Parietal lobe (tissue), 1 donor: ENCODE results near the gene MYOM3. TPM values are rescaled to one million over a fixed set of nuclear protein-coding genes. Genes with fewer than 3 reads are reported as not detected.

ENCODE experiments used
- total RNA-seq: library from RNA; depleted of rRNA; stranded (reverse); fragments of >200 nt; gene quantifications from one replicate; pipeline ENCODE4 v1.2.3, GENCODE V29; 2014

The MYOM3 gene
- not detected for total RNA-seq

DNA sequence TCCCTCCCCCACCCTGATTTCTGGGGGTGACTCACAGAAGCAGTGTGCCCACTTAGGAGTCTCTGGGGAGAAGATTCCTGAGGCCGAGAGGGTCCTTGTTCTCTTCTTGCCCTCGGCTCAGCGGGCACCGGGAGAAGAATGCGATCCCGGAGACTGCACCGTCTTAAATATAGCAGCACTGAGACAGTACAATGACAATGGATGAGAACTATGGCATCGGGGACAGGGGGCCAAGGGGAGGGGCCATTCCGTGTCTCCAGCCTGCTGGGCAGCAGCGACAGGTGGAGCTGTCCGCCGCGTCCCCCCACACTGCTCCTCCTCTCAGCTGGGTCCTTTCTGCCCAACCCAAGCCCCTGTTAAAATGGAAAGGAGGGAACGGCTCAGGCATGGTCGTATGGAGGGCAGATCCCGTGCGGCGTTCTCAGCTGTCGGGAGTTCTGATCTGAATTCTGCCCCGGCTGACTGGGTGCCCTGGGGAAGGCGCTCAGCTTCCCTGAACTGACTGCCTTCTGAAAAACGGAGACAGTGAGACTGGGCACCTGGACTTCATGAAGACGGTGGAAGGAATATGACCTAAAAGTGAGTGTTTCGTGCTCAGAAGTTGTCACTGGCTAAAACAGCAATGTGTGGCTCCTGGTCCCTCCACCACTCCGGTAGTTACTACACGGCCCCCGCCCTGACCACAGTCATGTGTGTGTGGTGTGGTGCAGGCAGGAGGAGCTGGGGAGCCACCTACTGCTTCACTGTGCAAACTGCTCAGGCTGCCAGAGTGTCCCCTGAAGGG lies at the start of gene MYOM3:
TSS of gene MYOM3 (minus strand) at position 140 of the 784 bp plus-strand sequence. CDS start 3,499 bp downstream, outside the sequence.

DNA sequence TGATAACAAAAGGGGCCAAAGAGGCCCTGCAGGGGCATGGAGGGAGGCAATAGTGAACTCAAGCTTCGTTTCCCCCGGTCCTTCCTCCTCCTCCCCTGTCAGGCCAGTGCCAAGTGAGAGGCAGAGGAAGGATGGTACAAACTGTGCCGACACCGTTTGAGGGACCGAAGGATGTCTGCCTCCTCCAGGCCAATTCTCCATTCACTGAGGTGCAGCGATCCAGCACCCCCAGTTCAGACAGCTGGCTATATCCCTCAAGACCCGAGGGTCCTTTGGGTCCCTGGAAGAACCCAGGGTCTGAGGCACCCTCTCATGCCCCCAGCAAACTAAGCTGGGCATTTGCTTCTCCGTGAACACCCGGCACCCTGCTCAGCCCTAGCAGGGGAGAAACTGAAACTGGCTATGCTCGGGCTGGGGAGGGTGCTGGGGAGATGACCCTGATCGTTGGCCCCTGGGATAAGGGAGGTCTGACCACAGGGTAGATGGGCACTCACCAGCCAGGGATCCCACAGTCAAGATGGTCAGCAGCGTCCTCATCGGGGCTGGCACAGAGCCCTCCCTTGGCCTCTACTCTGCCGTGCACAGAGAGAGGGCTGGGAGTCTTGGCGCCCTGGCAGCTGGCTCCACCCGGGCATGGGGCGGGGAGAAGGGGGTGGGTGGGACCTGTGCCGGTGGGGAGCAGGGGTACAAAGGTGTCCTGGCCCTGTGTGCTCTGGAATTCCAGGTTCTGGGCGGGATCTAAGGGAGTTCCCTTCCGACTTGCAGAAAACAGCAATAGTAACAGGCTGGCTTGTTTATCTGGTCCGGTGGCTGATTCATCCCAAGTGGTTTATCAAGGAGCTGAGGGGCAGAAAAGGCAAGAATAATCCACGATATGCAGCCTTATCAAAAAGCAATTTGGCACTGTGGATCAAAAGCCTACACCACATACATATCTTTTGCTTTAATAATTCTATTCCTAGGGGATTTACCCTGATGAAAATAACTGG lies 30.9 kb upstream of the MYOM3 start, which contains the start of gene IL22RA1:
TSS of gene IL22RA1 (minus strand) at position 595 of the 989 bp plus-strand sequence. CDS start at position 537, 58 bp downstream.

Other genes with a start within 250 kb of the MYOM3 start
- gene FUCA1, start 243.8 kb downstream of the MYOM3 start, total RNA-seq, result 14.7 TPM
- gene CNR2, start 198.8 kb downstream of the MYOM3 start, total RNA-seq, result not detected
- 59.8 TPM for gene PNRC2, start 152.3 kb downstream of the MYOM3 start, total RNA-seq
- gene SRSF10, start 131.8 kb downstream of the MYOM3 start, total RNA-seq, result 187 TPM
- gene IL22RA1, start 31.0 kb upstream of the MYOM3 start, total RNA-seq, result not detected
- under 0.01 TPM for gene IFNLR1, start 75.2 kb upstream of the MYOM3 start, total RNA-seq
- gene GRHL3, start 207.2 kb upstream of the MYOM3 start, total RNA-seq, result not detected